Ovary (tissue), 9 donors: ENCODE data around the gene MYH3. TPM values are rescaled to one million over a fixed set of nuclear protein-coding genes. Genes with fewer than 3 reads are reported as not detected.

Experiments used
- DNase-seq, 5 donors: peaks; one replicate each; pipeline ENCODE4 v3.0.0-alpha.2; 2019 to 2020
- H3K27ac ChIP-seq, 2 donors: fragments of 200-600 bp; one replicate each; pipeline versions ENCODE4 v1.5.1 to v1.8.0; 2019 to 2022
- H3K27me3 ChIP-seq: fragments of 200-600 bp; one replicate; pipeline ENCODE4 v1.8.0; 2022
- H3K36me3 ChIP-seq: fragments of 200-600 bp; sonication (generic); one replicate; pipeline ENCODE4 v1.5.1; 2019
- H3K4me1 ChIP-seq: one replicate; pipeline ENCODE4 v1.8.1; 2013; ENCODE audit warnings: mild to moderate bottlenecking, moderate library complexity; ENCODE audit not compliant: insufficient read depth
- H3K4me3 ChIP-seq: fragments of 200-600 bp; sonication (generic); one replicate; pipeline ENCODE4 v1.5.1; 2017
- H3K9me3 ChIP-seq, 2 donors: fragments of 200-600 bp in 1 of 2; sonication (generic) in 1 of 2; one replicate each; pipeline versions ENCODE4 v1.5.1 to v1.8.1; 2013 to 2019; ENCODE audit warnings: mild to moderate bottlenecking in 1 of 2, moderate library complexity in 1 of 2
- CTCF ChIP-seq, 3 donors: fragments of 450-650 bp in 2 of 3; fragments of 200-600 bp in 1 of 3; IDR thresholded peaks; one replicate each; pipeline versions ENCODE4 v1.5.1 to v1.8.0; 2016 to 2022; ENCODE audit warnings: antibody characterized with exemption in 3 of 3, mild to moderate bottlenecking in 1 of 3
- EP300 ChIP-seq: sonication (generic); formaldehyde crosslinking; IDR thresholded peaks from one replicate; pipeline ENCODE4 v1.6.1; 2017; ENCODE audit warnings: antibody characterized with exemption
- POLR2A ChIP-seq: fragments of 450-650 bp; IDR thresholded peaks from one replicate; pipeline ENCODE4 v1.6.1; 2017; ENCODE audit warnings: antibody characterized with exemption, mild to moderate bottlenecking, moderate library complexity
- WGBS, 3 donors: extraction: QIAGEN DNeasy Blood & Tissue Kit in 1 of 3; methylation state at CpG; one replicate each; pipeline versions ENCODE4 v1.1.5 to v1.1.7; 2013 to 2017; 5-methylcytosine and 5-hydroxymethylcytosine counted together
- intact Hi-C, 4 donors: fragments of 100-400 bp; cut with DNase I; formaldehyde crosslinking; loops; one replicate each; pipeline versions ENCODE4 v1.11.0 to v1.15.1; 2022 to 2023
- polyA plus RNA-seq, 2 donors: library from polyadenylated mRNA; stranded (reverse); fragments of 200-250 nt in 1 of 2; fragments of 350-450 nt in 1 of 2; fragmentation: Illumina TruSeq in 1 of 2; extraction: RNeasy Lipid Tissue Mini Kit (QIAGEN cat#74804) in 1 of 2; gene quantifications; one replicate each; pipeline ENCODE4 v1.2.3, GENCODE V29; 2013 to 2014
- total RNA-seq, 7 donors: library from RNA; depleted of rRNA in 2 of 7; stranded (reverse); fragments of >200 nt in 2 of 7; fragmentation: NEBNext Ultra II Directional in 3 of 7; extraction: Animal tissue kit (Norgen Biotek cat#: 25700) in 3 of 7; gene quantifications; one replicate each; pipeline versions ENCODE4 v1.1.0 to v1.2.4, GENCODE V29; 2016 to 2023
- donor health status: DM: no; HTN: no; CAD: no; lungs with moderate emphysema.
- donor health status: DM: no; HTN: no; CAD: no.
- donor health status: Bipolar disorder and iron deficiency.
- donor health status: DM: yes; HTN: yes; CAD: no.
- donor health status: DM: no; HTN: no; CAD: no.
- donor health status: DM: yes; HTN: yes; CAD: no.

MYH3 gene
- total and polyA plus RNA-seq, 9 donors = 1.5 to 5.7 (median 2.6) TPM

GRCh38 chr17:10617120-10617505 lies 40.0 kb downstream of the MYH3 start:
- no peak overlapping the region for H3K4me3 ChIP-seq
- WGBS, 3 donors = 68 to 88% (median 87%) methylated on average over 6 of the region's 6 CpGs
- no peaks in the 10 kb centered on the region for H3K36me3 ChIP-seq
- DNase-seq = no peak
- H3K9me3 ChIP-seq = no peaks in the 10 kb centered on the region
- H3K4me1 ChIP-seq = no peaks in the 10 kb centered on the region
- TF ChIP-seq POLR2A (no peak), CTCF (IDR thresholded peaks at IDR 0.05) (no peak), EP300 (no peak)
- no peak overlapping the region for H3K27ac ChIP-seq
- intact Hi-C loops = loop anchor here (5.0 to 10.0 kb wide), 7 partner anchors 290 to 892 kb away; no protein-coding TSS in a partner anchor
- no peaks in the 10 kb centered on the region for H3K27me3 ChIP-seq

- no peaks in the 10 kb centered on the region for H3K4me1 ChIP-seq
- no peaks in the 10 kb centered on the region for H3K9me3 ChIP-seq
- no peaks in the 10 kb centered on the region for H3K27me3 ChIP-seq
- TF ChIP-seq POLR2A = no peak
- no peak for TF ChIP-seq EP300
- peak; percentile 63 to 94 (median 80) for TF ChIP-seq CTCF (IDR thresholded peaks at IDR 0.05)
- peak; percentile 58 to 86 (median 76) for DNase-seq
- 33 to 51% (median 44%) methylated on average over 9 of the region's 9 CpGs for WGBS, 3 donors
- no peaks in the 10 kb centered on the region for H3K36me3 ChIP-seq
- H3K27ac ChIP-seq = no peak overlapping the region
- intact Hi-C loops = loop anchor here (5.0 to 10.0 kb wide), 7 partner anchors 289 to 892 kb away; no protein-coding TSS in a partner anchor
- H3K4me3 ChIP-seq = no peak overlapping the region
Observed at GRCh38 chr17:10616502-10617119, 40.5 kb downstream of the MYH3 start.

- no peak for TF ChIP-seq POLR2A
- TF ChIP-seq CTCF (IDR thresholded peaks at IDR 0.05) = peak in 1 of 3 donors; percentile 58
- Histone ChIP-seq H3K4me1 (no peaks in the 10 kb centered on the region), H3K4me3 (no peak overlapping the region), H3K36me3 (no peaks in the 10 kb centered on the region), H3K27ac (no peak overlapping the region), H3K27me3 (no peaks in the 10 kb centered on the region), H3K9me3 (no peaks in the 10 kb centered on the region)
- DNase-seq = peak in 4 of 5 donors; percentile 31 to 51 (median 47)
- 64 to 70% (median 66%) methylated on average over 6 of the region's 6 CpGs for WGBS, 3 donors
- intact Hi-C loops = loop anchor here (1.0 to 10.0 kb wide), 8 partner anchors 287 to 890 kb away; no protein-coding TSS in a partner anchor
Observed at GRCh38 chr17:10614536-10615155, 42.5 kb downstream of the MYH3 start.

- TF ChIP-seq EP300 = no peak
- no peaks in the 10 kb centered on the region for H3K9me3 ChIP-seq
- H3K4me1 ChIP-seq = no peaks in the 10 kb centered on the region
- H3K4me3 ChIP-seq = no peak overlapping the region
- intact Hi-C loops = loop anchor here in 3 of 4 donors (10.0 kb wide), 5 partner anchors 289 to 889 kb away; no protein-coding TSS in a partner anchor
- DNase-seq = no peak
- H3K27ac ChIP-seq = no peak overlapping the region
- H3K36me3 ChIP-seq = no peaks in the 10 kb centered on the region
- 70 to 72% (median 70%) methylated on average over 16 of the region's 16 CpGs for WGBS, 3 donors
- no peaks in the 10 kb centered on the region for H3K27me3 ChIP-seq
Observed at GRCh38 chr17:10613775-10614513, 43.2 kb downstream of the MYH3 start.
